Sigmoid colon (tissue), 4 donors: ENCODE measurements around the gene CMC1.

Source experiments
- EP300 ChIP-seq, 4 donors: sonication (generic); formaldehyde crosslinking; IDR thresholded peaks; one replicate each; pipeline ENCODE4 v1.6.1; 2017; ENCODE audit warnings: antibody characterized with exemption in 4 of 4
- POLR2A ChIP-seq, 2 donors: fragments of 450-650 bp; IDR thresholded peaks; one replicate each; pipeline ENCODE4 v1.6.1; 2016; ENCODE audit warnings: antibody characterized with exemption in 2 of 2, mild to moderate bottlenecking in 2 of 2, moderate library complexity in 2 of 2
- POLR2AphosphoS5 ChIP-seq, 4 donors: sonication (generic); formaldehyde crosslinking; IDR thresholded peaks; one replicate each; pipeline ENCODE4 v1.6.1; 2017; ENCODE audit warnings: antibody characterized with exemption in 4 of 4
- TF ChIP-seq, protein P1 (sequence below), 4 experiments: fragments of 450-650 bp in 3 of 4; fragments of 200-600 bp in 1 of 4; IDR thresholded peaks; one replicate each; pipeline ENCODE4 v1.5.1; 2016 to 2019; ENCODE audit warnings: antibody characterized with exemption in 4 of 4, mild to moderate bottlenecking in 3 of 4, moderate library complexity in 2 of 4

DNA sequence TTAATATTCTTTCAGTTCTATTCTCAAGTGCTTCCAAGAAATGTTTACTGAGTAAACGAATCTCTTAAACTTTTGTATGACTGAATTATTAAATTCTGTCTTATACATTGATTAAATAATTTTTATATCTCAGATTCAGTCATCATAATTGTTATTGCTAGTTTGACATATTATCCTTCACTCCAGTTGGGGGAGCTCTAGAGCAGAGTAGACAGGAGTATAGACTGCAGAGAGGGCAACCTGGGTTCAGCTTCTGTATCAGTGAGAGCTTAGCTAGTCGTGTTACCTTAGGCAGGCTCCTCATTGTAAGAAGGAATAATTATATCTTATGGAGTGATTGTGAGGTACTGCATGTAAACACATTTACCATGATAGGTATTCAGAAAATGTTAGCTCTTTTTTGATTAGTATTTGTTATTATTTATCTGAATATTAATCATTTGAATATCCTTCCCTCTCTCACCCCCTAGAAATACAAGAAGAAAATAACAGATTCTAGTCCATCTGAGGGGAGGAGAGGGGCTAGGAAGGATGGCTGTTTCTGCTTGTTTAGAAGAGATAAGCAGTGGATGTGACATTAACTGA is 76.1 kb downstream of the CMC1 start:
- TF ChIP-seq POLR2A (IDR thresholded peaks at IDR 0.05) = no peak
- TF ChIP-seq, protein P1, sequence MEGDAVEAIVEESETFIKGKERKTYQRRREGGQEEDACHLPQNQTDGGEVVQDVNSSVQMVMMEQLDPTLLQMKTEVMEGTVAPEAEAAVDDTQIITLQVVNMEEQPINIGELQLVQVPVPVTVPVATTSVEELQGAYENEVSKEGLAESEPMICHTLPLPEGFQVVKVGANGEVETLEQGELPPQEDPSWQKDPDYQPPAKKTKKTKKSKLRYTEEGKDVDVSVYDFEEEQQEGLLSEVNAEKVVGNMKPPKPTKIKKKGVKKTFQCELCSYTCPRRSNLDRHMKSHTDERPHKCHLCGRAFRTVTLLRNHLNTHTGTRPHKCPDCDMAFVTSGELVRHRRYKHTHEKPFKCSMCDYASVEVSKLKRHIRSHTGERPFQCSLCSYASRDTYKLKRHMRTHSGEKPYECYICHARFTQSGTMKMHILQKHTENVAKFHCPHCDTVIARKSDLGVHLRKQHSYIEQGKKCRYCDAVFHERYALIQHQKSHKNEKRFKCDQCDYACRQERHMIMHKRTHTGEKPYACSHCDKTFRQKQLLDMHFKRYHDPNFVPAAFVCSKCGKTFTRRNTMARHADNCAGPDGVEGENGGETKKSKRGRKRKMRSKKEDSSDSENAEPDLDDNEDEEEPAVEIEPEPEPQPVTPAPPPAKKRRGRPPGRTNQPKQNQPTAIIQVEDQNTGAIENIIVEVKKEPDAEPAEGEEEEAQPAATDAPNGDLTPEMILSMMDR (IDR thresholded peaks at IDR 0.05) = peak in 2 of 4 experiments; percentile 20 to 34
- TF ChIP-seq POLR2AphosphoS5 (IDR thresholded peaks at IDR 0.05) = no peak
- no peak for TF ChIP-seq EP300 (IDR thresholded peaks at IDR 0.05)
